GM12864 (cell line): ENCODE measurements around the gene TNIK.

Experiments
- DNase-seq: peaks from one replicate; pipeline ENCODE4 v3.0.0-alpha.2; 2011; ENCODE audit warnings: low read depth
- H3K4me3 ChIP-seq: 2 replicates; pipeline ENCODE4 v1.5.1; 2011; ENCODE audit warnings: mild to moderate bottlenecking, low read depth, low read length, control low read depth
- CTCF ChIP-seq: IDR thresholded peaks from 2 replicates; pipeline ENCODE4 v1.5.1; 2011; ENCODE audit warnings: low read depth, mild to moderate bottlenecking, moderate library complexity, low read length, control low read depth, inconsistent platforms; ENCODE audit errors: missing control alignments

TNIK gene

DNA sequence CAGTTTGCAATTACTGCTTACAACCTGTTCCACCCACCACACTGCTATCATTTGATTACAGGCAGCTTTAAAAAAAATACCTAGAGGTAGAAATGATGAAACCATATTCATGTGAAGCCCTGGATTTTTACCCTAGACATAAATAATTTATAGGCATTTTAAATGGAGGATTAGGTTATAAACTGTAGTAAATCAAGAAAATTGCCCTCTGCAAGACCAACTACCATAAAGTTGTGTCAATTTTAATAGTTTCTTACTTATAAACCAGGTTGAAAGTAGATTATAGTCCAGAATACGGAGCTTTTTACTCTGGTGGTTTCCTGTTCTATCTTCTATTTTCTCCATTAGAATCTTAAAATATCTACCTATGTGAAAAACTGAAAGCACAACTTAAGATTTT, 13.9 kb downstream of the TNIK start:
- no peak for TF ChIP-seq CTCF
- DNase-seq: no peak
- H3K4me3 ChIP-seq: no peak overlapping the region

DNA sequence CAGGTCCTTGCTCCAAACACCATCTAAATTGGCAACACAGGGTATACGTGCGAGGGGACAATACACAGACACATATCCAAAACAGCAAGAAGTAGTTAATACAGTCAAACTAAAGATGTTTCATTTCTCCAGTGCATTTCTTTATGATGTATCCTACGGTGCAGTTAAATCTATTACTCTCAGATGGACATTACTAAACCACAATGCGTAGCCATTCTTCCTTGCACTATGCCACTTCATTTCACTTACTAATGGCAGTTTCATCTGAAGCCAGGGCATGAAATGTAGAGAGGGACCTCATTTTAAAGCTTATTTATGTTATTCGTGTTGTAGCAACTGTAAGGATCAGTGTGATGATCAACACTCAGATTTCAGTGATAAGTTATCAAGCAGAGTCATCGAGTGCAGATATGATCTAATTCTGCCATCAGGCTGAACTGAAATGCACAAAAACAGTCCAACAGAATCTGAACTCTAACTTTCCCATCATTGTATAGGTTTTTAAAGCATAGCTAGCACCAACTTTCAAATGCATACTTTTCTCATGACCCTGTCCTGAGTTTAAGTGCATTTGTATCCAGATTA, 14.5 kb downstream of the TNIK start:
- no peak overlapping the region for H3K4me3 ChIP-seq
- TF ChIP-seq CTCF: no peak
- no peak for DNase-seq

GRCh38 chr3:171444001-171444690, 16.1 kb downstream of the TNIK start:
- H3K4me3 ChIP-seq: no peak overlapping the region
- DNase-seq: no peak

DNA sequence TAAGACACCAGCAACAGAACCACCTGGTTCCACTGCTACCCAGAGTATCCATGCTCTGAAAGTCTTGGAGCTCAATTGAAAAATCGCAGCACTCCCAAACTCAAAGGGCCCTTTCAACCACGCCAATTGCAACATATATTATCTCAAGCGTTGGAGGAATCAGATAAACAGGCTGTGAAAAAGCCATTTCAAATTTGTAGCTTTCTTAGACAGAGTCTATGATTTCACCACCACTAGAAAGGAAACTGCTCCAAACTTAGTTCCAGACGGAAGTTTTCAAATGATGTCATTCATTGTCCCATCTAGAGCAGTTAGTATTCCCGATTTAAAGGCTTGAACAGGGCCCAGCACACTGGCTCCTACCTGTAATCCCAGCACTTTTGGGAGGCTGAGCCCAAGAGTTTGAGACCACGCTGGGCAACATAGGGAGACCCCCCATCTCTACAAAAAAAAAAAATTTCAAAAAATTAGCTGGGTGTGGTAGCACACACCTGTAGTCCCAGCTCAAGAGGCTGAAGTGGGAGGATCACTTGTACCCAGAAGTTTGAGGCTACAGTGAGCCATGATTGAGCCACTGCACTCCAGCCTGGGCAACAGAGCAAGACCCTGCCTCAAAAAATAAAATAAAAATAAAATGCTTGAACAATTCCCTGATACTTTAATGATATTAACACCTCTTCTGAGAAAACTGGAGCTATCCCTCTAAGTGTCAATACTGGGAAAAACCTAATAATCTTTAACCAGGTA, 16.8 kb downstream of the TNIK start:
- TF ChIP-seq CTCF: no peak
- no peak overlapping the region for H3K4me3 ChIP-seq
- no peak for DNase-seq

More at GRCh38 chr3:171444001-171444690, 16.1 kb downstream of the TNIK start:
- TF ChIP-seq CTCF: no peak

GRCh38 chr3:171442184-171442583, 18.0 kb downstream of the TNIK start:
- TF ChIP-seq CTCF: no peak
- no peak for DNase-seq
- no peak overlapping the region for H3K4me3 ChIP-seq

DNA sequence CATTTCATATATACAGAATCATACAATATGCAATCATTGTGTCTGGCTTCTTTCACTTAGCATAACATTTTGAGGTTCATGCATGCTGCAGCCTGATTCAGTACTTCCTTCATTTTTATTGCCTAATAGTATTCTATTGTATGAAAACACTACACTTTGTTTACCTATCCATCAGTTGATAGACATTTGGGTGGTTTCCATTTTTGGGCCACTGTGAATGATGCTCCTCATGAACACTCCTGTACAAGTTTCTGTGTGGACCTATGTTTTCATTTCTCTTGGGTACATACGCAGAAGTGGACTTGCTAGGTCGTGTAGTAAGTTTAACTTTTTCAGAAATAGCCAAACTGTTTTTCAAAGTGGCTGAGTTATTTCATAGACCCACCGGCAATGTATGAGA, 18.8 kb downstream of the TNIK start:
- no peak for DNase-seq
- TF ChIP-seq CTCF: no peak
- H3K4me3 ChIP-seq: no peak overlapping the region
